Upper lobe of left lung (tissue), 4 donors: Measurements from ENCODE around the gene GSG1L.

ENCODE experiments used
- CTCF ChIP-seq, 6 experiments: fragments of 450-650 bp in 4 of 6; fragments of 200-600 bp in 2 of 6; sonication (generic) in 2 of 6; IDR thresholded peaks; one replicate each; pipeline ENCODE4 v1.5.1; 2016 to 2019; ENCODE audit warnings: antibody characterized with exemption in 6 of 6
- POLR2A ChIP-seq, 4 donors: fragments of 450-650 bp; IDR thresholded peaks; one replicate each; pipeline ENCODE4 v1.5.1; 2016 to 2017; ENCODE audit warnings: antibody characterized with exemption in 4 of 4, mild to moderate bottlenecking in 2 of 4
- POLR2AphosphoS5 ChIP-seq, 2 donors: sonication (generic); formaldehyde crosslinking; IDR thresholded peaks; one replicate each; pipeline ENCODE4 v1.5.1; 2017; ENCODE audit warnings: antibody characterized with exemption in 2 of 2

- TF ChIP-seq CTCF (IDR thresholded peaks at IDR 0.05), result no peak
- TF ChIP-seq POLR2A (IDR thresholded peaks at IDR 0.05), result no peak
- TF ChIP-seq POLR2AphosphoS5 (IDR thresholded peaks at IDR 0.05), result no peak
These were observed 79.4 kb downstream of the GSG1L start for GRCh38 chr16:27984121-27984520.
